Mesenchymal stem cell (in vitro differentiated cells and primary cell): Measurements from ENCODE around the gene NAV2.

Source experiments
- DNase-seq: peaks from one replicate; pipeline ENCODE4 v3.0.0-alpha.2; 2013
- H2AFZ ChIP-seq: one replicate; pipeline ENCODE4 v1.6.1; 2013; ENCODE audit warnings: low read depth, mild to moderate bottlenecking, control low read depth, inconsistent platforms, low read length, moderate library complexity
- H2AK5ac ChIP-seq: 2 replicates; pipeline ENCODE4 v1.6.1; 2013; ENCODE audit warnings: low read length, moderate library complexity, mild to moderate bottlenecking, inconsistent platforms; ENCODE audit not compliant: severe bottlenecking
- H2BK120ac ChIP-seq: one replicate; pipeline ENCODE4 v1.6.1; 2013; ENCODE audit warnings: low read depth, mild to moderate bottlenecking, inconsistent platforms, low read length, moderate library complexity
- H2BK12ac ChIP-seq, 2 experiments: one replicate each; pipeline ENCODE4 v1.6.1; 2013; ENCODE audit warnings: inconsistent platforms in 2 of 2, low read length in 2 of 2, mild to moderate bottlenecking in 2 of 2, moderate library complexity in 2 of 2, control low read depth in 1 of 2
- H2BK15ac ChIP-seq: one replicate; pipeline ENCODE4 v1.6.1; 2013; ENCODE audit warnings: mild to moderate bottlenecking, low read depth, inconsistent platforms; ENCODE audit not compliant: poor library complexity, severe bottlenecking
- H2BK5ac ChIP-seq: 2 replicates; pipeline ENCODE4 v1.6.1; 2013; ENCODE audit warnings: low read depth, mild to moderate bottlenecking, low read length, control low read depth, inconsistent platforms; ENCODE audit not compliant: poor library complexity, severe bottlenecking
- H3K14ac ChIP-seq, 2 experiments: one replicate each; pipeline ENCODE4 v1.6.1; 2013; ENCODE audit warnings: inconsistent platforms in 2 of 2, low read length in 2 of 2, control low read depth in 1 of 2, mild to moderate bottlenecking in 1 of 2, moderate library complexity in 1 of 2
- H3K18ac ChIP-seq, 2 experiments: one replicate each; pipeline ENCODE4 v1.6.1; 2013; ENCODE audit warnings: inconsistent platforms in 2 of 2, low read length in 2 of 2, control low read depth in 1 of 2, low read depth in 1 of 2, mild to moderate bottlenecking in 1 of 2
- H3K23ac ChIP-seq, 2 experiments: one replicate each; pipeline ENCODE4 v1.6.1; 2013; ENCODE audit warnings: inconsistent platforms in 2 of 2, low read length in 2 of 2, mild to moderate bottlenecking in 2 of 2, moderate library complexity in 2 of 2, control low read depth in 1 of 2
- H3K27ac ChIP-seq: 2 replicates; pipeline ENCODE4 v1.5.1; 2013; ENCODE audit warnings: mild to moderate bottlenecking, moderate library complexity, low read length, control low read depth, inconsistent platforms; ENCODE audit not compliant: poor library complexity, severe bottlenecking
- H3K27me3 ChIP-seq, 2 experiments: 2 replicates each; pipeline versions ENCODE4 v1.6.1 to v1.7.0; 2013; ENCODE audit warnings: low read length in 2 of 2, mild to moderate bottlenecking in 2 of 2, moderate library complexity in 2 of 2, control low read depth in 1 of 2, inconsistent platforms in 1 of 2; ENCODE audit not compliant: control insufficient read depth in 1 of 2, insufficient read depth in 1 of 2
- H3K36me3 ChIP-seq, 2 experiments: 2 replicates each; pipeline versions ENCODE4 v1.6.1 to v1.7.0; 2013; ENCODE audit warnings: low read length in 2 of 2, control low read depth in 1 of 2, inconsistent platforms in 1 of 2, low read depth in 1 of 2, mild to moderate bottlenecking in 1 of 2; ENCODE audit not compliant: insufficient read depth in 2 of 2, control insufficient read depth in 1 of 2
- H3K4ac ChIP-seq, 2 experiments: one replicate each; pipeline ENCODE4 v1.6.1; 2013; ENCODE audit warnings: inconsistent platforms in 2 of 2, low read length in 2 of 2, mild to moderate bottlenecking in 2 of 2, moderate library complexity in 2 of 2, control low read depth in 1 of 2, low read depth in 1 of 2
- H3K4me1 ChIP-seq: 2 replicates; pipeline ENCODE4 v1.6.1; 2013; ENCODE audit warnings: low read depth, low read length, control low read depth; ENCODE audit not compliant: control insufficient read depth, insufficient read depth
- H3K4me2 ChIP-seq: 2 replicates; pipeline ENCODE4 v1.6.1; 2013; ENCODE audit warnings: low read length, mild to moderate bottlenecking, inconsistent platforms; ENCODE audit not compliant: poor library complexity, severe bottlenecking
- H3K4me3 ChIP-seq, 2 experiments: 2 replicates each; pipeline versions ENCODE4 v1.5.1 to v1.7.0; 2013; ENCODE audit warnings: low read length in 2 of 2, mild to moderate bottlenecking in 2 of 2, control low read depth in 1 of 2, low read depth in 1 of 2; ENCODE audit not compliant: insufficient read depth in 1 of 2
- H3K79me1 ChIP-seq: replicated peaks from 2 replicates; pipeline ENCODE4 v1.6.1; 2013; ENCODE audit warnings: mild to moderate bottlenecking, control low read depth, low read length, inconsistent platforms; ENCODE audit not compliant: poor library complexity, severe bottlenecking
- H3K9ac ChIP-seq: 2 replicates; pipeline ENCODE4 v1.7.0; 2013; ENCODE audit warnings: mild to moderate bottlenecking, low read length, moderate library complexity
- H3K9me3 ChIP-seq: 2 replicates; pipeline ENCODE4 v1.7.0; 2013; ENCODE audit warnings: mild to moderate bottlenecking, low read length; ENCODE audit not compliant: control insufficient read depth
- H4K8ac ChIP-seq: one replicate; pipeline ENCODE4 v1.6.1; 2013; ENCODE audit warnings: inconsistent platforms, mild to moderate bottlenecking, low read length, moderate library complexity
- H4K91ac ChIP-seq: one replicate; pipeline ENCODE4 v1.6.1; 2013; ENCODE audit warnings: mild to moderate bottlenecking, low read length, inconsistent platforms
- WGBS: methylation state at CpG from one replicate; pipeline ENCODE4 v1.1.7; 2013; ENCODE audit warnings: mixed read lengths; 5-methylcytosine and 5-hydroxymethylcytosine counted together

The NAV2 gene

DNA sequence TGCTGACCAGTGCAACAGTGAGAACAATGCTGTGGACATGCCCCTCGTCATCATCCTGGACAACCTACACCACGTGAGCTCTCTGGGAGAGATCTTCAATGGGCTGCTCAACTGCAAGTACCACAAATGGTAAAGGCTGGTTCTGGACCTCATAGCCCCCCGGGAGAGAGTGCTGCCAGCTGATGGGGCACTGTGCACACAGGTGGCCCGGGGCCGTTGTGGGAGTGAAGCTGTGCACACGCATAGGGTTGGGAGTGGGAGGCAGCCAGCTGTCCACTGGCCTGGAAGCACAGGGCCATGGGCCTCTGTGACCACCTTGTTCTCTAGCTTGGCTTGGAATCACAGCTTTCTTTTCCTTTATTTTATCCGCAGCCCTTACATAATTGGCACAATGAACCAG, 390.6 kb downstream of the NAV2 start:
- no peak overlapping the region for H2BK15ac ChIP-seq
- peaks cover 54 to 88% of the 10 kb centered on the region in 2 experiments for H3K36me3 ChIP-seq
- peaks cover 1% of the 10 kb centered on the region for H3K4me1 ChIP-seq
- H3K23ac ChIP-seq, result no peak overlapping the region
- no peak overlapping the region for H3K27ac ChIP-seq
- no peak for DNase-seq
- 95% methylated on average over 7 of the region's 7 CpGs for WGBS
- no peak overlapping the region for H3K4ac ChIP-seq
- H2BK120ac ChIP-seq, result no peak overlapping the region
- no peak overlapping the region for H4K8ac ChIP-seq
- no peak overlapping the region for H2AK5ac ChIP-seq
- no peaks in the 10 kb centered on the region for H3K9me3 ChIP-seq
- H3K14ac ChIP-seq, result no peak overlapping the region
- H3K18ac ChIP-seq, result no peak overlapping the region
- H3K4me3 ChIP-seq, result no peak overlapping the region
- H4K91ac ChIP-seq, result no peak overlapping the region
- no peak overlapping the region for H2BK5ac ChIP-seq
- H3K27me3 ChIP-seq, result no peaks in the 10 kb centered on the region
- no peak overlapping the region for H2AFZ ChIP-seq
- H3K79me1 ChIP-seq, result peaks cover 1% of the 10 kb centered on the region
- no peak overlapping the region for H2BK12ac ChIP-seq
- H3K9ac ChIP-seq, result no peak overlapping the region
- no peak overlapping the region for H3K4me2 ChIP-seq

DNA sequence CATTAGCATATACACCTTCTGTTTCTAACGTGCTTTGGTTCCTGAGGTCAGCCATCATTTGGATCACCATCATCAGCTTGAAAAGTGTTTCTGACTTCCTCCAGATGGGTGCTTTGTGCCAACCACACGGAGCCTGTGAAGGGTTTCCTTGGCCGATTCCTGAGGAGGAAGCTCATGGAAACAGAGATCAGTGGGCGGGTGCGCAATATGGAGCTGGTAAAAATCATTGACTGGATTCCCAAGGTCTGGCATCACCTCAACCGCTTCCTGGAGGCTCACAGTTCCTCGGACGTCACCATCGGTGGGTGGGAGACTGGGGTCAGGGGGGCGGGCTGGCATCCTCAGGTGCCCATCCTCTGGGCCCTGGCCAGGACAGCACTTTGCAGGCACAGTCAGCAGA, 392.8 kb downstream of the NAV2 start:
- Histone ChIP-seq H3K4me3 (no peak overlapping the region), H3K4me2 (no peak overlapping the region), H3K4ac (no peak overlapping the region), H3K36me3 (peaks cover 52 to 87% of the 10 kb centered on the region in 2 experiments), H3K27ac (no peak overlapping the region), H2BK5ac (no peak overlapping the region), H3K9me3 (no peaks in the 10 kb centered on the region), H3K79me1 (no peaks in the 10 kb centered on the region), H3K14ac (no peak overlapping the region), H4K8ac (no peak overlapping the region), H4K91ac (peak overlapping the region; percentile 25), H3K4me1 (peaks cover 8% of the 10 kb centered on the region), H2BK120ac (no peak overlapping the region), H3K23ac (no peak overlapping the region), H2BK15ac (no peak overlapping the region), H2AK5ac (no peak overlapping the region), H3K9ac (no peak overlapping the region), H3K18ac (no peak overlapping the region), H2BK12ac (no peak overlapping the region), H3K27me3 (no peaks in the 10 kb centered on the region), H2AFZ (no peak overlapping the region)
- DNase-seq, result no peak
- WGBS, result 99% methylated on average over 10 of the region's 10 CpGs

DNA sequence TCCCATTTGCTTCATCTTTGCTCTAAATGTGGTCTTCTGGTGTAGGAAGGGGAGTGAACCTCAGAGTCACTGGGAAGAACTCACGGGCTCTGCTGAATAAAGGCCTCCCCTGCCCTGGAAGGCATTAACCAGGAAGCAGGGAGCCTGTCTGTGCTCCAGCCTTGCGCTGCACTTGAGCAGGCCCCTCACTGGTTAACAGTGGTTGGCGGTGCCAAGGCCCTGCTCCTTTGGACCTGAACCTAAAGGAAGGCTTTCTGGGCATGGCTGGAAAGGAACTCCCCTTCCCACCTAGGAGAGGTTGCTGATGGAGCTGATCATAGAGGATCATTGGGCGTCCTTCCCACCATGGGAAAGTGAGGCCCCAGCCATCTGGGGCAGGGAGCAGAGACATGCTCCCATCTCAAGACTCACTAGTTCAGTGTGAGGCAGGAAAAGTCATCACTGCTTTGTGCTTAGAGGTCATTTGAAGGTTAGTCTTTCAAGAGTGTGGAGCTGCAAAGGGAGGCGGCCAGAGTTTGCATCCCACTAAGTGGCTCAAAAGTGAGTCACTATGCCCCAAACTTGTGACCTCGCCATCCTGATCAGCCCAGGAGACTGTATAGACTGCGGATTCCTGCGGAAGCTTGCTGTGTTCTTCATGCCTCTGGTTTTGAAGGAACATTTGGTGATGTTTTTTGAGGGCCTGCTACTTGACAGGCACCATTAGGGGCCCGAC, 397.3 kb downstream of the NAV2 start:
- Histone ChIP-seq H2BK120ac (no peak overlapping the region), H3K27me3 (no peaks in the 10 kb centered on the region), H3K79me1 (no peaks in the 10 kb centered on the region), H2BK15ac (no peak overlapping the region), H3K4me3 (no peak overlapping the region), H3K23ac (no peak overlapping the region), H3K4ac (no peak overlapping the region), H3K36me3 (peaks cover 22 to 68% of the 10 kb centered on the region in 2 experiments), H3K14ac (peak overlapping the region in 1 of 2 experiments; percentile 19), H3K18ac (peak overlapping the region in 1 of 2 experiments; percentile 69), H2AFZ (no peak overlapping the region), H4K91ac (peak overlapping the region; percentile 72), H2BK12ac (peak overlapping the region in 1 of 2 experiments; percentile 12), H3K9me3 (no peaks in the 10 kb centered on the region), H3K27ac (no peak overlapping the region), H3K4me2 (no peak overlapping the region), H3K4me1 (peaks cover 32% of the 10 kb centered on the region), H2BK5ac (no peak overlapping the region), H2AK5ac (no peak overlapping the region), H3K9ac (no peak overlapping the region), H4K8ac (no peak overlapping the region)
- peak; percentile 46 for DNase-seq
- 69% methylated on average over 9 of the region's 9 CpGs for WGBS

DNA sequence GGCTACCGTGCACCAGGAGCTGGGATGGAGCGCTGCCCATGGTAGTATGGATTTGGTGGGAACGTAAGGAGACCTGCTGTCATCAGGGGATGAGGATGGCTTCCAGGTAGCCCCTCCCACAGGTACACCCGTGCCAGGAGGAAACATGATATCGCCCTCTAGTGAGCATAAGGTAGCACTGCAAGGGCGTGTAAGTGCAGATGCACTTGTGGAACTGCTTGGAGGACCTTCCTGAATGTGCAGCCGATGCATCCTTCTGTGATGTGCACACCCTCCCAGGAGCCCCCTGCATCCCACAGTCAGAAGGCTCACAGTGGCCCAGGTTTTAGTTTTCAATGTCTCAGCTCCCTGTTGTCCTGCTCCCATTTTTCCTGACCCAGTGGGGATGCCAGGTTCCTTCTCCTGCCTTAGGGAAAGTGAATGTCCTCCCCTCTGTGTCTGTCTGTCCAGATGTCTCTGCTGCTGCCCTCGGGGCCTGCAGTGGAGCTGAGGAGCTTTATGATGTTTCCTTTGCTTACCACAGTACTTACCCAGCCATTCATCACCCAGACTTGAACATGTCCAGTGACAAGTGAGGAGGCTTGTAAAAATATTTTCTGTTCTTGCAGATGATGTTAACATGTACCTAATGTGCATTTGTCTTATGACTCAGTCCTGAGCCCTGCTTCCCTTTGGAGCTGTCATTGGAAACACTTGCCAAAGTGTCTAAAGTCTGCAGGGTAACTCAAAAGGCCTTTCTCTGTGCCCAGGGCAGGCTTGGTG, 398.5 kb downstream of the NAV2 start:
- Histone ChIP-seq H3K27me3 (no peaks in the 10 kb centered on the region), H2BK12ac (peak overlapping the region in 1 of 2 experiments; percentile 26), H3K4ac (peak overlapping the region in 1 of 2 experiments; percentile 54), H3K9ac (peak overlapping the region; percentile 82), H3K4me1 (peaks cover 32% of the 10 kb centered on the region), H4K91ac (no peak overlapping the region), H2BK5ac (no peak overlapping the region), H3K4me3 (no peak overlapping the region), H2BK15ac (no peak overlapping the region), H2AFZ (no peak overlapping the region), H2BK120ac (no peak overlapping the region), H3K36me3 (peaks cover 15 to 67% of the 10 kb centered on the region in 2 experiments), H2AK5ac (no peak overlapping the region), H4K8ac (no peak overlapping the region), H3K79me1 (no peaks in the 10 kb centered on the region), H3K4me2 (no peak overlapping the region), H3K23ac (no peak overlapping the region), H3K14ac (no peak overlapping the region), H3K18ac (peak overlapping the region; percentile 22 to 35), H3K27ac (peak overlapping the region; percentile 89), H3K9me3 (no peaks in the 10 kb centered on the region)
- peak; percentile 92 for DNase-seq
- 21% methylated on average over 7 of the region's 8 CpGs for WGBS
